ENCODE results near the gene ABTB1. TPM values are rescaled to one million over a fixed set of nuclear protein-coding genes. Genes with fewer than 3 reads are reported as not detected.
"Not testable (repeated sequence)": the region's sequence is repeated elsewhere in the genome, so short reads cannot be mapped to it uniquely, and the experiment has no call there.

ABTB1 gene
- polyA plus RNA-seq, 1 donor from 2014 or later = 2.0 TPM

DNA sequence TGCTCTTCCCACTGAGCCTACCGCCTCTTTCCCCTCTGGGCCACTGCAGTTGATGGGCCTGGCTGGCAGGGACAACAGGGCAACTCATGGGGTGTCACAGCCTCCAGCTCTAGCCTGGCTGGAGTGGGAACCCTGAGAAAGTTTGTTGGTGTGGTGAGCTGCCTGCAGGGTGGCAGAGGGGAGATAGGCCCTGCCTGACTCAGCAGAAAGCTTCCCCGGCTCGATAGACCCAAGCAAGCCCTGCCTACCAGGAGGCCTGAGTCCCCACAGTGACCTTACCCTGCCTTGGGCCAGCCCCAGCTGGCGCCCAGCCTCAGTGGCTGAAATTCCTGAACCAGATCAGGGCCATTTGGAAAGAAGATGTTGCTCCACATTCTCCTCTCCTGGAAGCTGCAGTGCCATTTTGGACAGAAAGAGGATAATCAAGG is 29.4 kb downstream of the ABTB1 start:
- H2AFZ ChIP-seq (ENCODE audit: low read depth, low read length) = no peak overlapping the region
- H3K9me3 ChIP-seq (ENCODE audit: low read length) = no peaks in the 10 kb centered on the region
- no peak overlapping the region for H3K9ac ChIP-seq (ENCODE audit: low read length)
- H3K9me2 ChIP-seq (ENCODE audit: insufficient read depth, low read length) = no peaks in the 10 kb centered on the region
- H4K20me1 ChIP-seq (ENCODE audit: insufficient read depth) = no peaks in the 10 kb centered on the region
- TF ChIP-seq EP300 (conservative IDR thresholded peaks at IDR 0.05; ENCODE audit: poor library complexity, severe bottlenecking) = no peak
- TF ChIP-seq EZH2 (IDR thresholded peaks at IDR 0.05; ENCODE audit: borderline replicate concordance, insufficient read depth, low read length, poor library complexity, severe bottlenecking) = no peak
- TF ChIP-seq RAD21 (conservative IDR thresholded peaks at IDR 0.05) = no peak
- TF ChIP-seq MXI1 (conservative IDR thresholded peaks at IDR 0.05; ENCODE audit: poor library complexity, severe bottlenecking) = no peak
- TF ChIP-seq TAF1 (IDR thresholded peaks at IDR 0.05; ENCODE audit: low read depth) = no peak
- TF ChIP-seq POLR2AphosphoS5 (IDR thresholded peaks at IDR 0.05) = no peak
- no peak for TF ChIP-seq REST (IDR thresholded peaks at IDR 0.05; ENCODE audit: borderline replicate concordance)
- TF ChIP-seq CTCF (IDR thresholded peaks at IDR 0.05; ENCODE audit: poor library complexity, severe bottlenecking) = no peak
- TF ChIP-seq SMC3 (conservative IDR thresholded peaks at IDR 0.05; ENCODE audit: poor library complexity) = no peak
- no peak overlapping the region for H3K4me3 ChIP-seq (ENCODE audit: low read length)
- H3K4me2 ChIP-seq (ENCODE audit: low read length) = no peak overlapping the region
- no peaks in the 10 kb centered on the region for H3K36me3 ChIP-seq (ENCODE audit: insufficient read depth, low read length)
- H3K79me2 ChIP-seq (replicated peaks; ENCODE audit: insufficient read depth, low read length) = no peaks in the 10 kb centered on the region
- H3K27me3 ChIP-seq (ENCODE audit: insufficient read depth, low read depth, low read length) = no peaks in the 10 kb centered on the region
- H3F3A ChIP-seq (ENCODE audit: insufficient read depth, low read length, poor library complexity, severe bottlenecking) = no peaks in the 10 kb centered on the region
- no peak overlapping the region for H3K27ac ChIP-seq (ENCODE audit: low read length)

DNA sequence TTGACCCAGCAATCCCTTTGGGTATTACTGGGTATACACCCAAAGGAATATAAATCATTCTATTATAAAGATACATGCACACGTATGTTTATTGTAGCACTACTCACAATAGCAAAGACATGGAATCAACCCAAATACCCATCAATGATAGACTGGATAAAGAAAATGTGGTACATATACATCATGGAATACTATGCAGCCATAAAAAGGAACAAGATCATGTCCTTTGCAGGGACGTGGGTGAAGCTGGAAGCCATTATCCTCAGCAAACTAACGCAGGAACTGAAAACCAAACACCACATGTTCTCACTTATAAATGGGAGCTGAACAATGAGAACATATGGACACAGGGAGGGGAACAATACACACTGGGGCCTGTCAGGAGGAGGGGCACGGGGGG is 32.1 kb downstream of the ABTB1 start:
- not testable (repeated sequence) for H3F3A ChIP-seq (ENCODE audit: insufficient read depth, low read length, poor library complexity, severe bottlenecking); H3K79me2 ChIP-seq (replicated peaks; ENCODE audit: insufficient read depth, low read length); H3K4me3 ChIP-seq (ENCODE audit: low read length); H3K9me2 ChIP-seq (ENCODE audit: insufficient read depth, low read length); H3K27me3 ChIP-seq (ENCODE audit: insufficient read depth, low read depth, low read length); H3K9me3 ChIP-seq (ENCODE audit: low read length); H3K4me2 ChIP-seq (ENCODE audit: low read length); H3K27ac ChIP-seq (ENCODE audit: low read length); H2AFZ ChIP-seq (ENCODE audit: low read depth, low read length); H4K20me1 ChIP-seq (ENCODE audit: insufficient read depth); H3K9ac ChIP-seq (ENCODE audit: low read length); H3K36me3 ChIP-seq (ENCODE audit: insufficient read depth, low read length)

DNA sequence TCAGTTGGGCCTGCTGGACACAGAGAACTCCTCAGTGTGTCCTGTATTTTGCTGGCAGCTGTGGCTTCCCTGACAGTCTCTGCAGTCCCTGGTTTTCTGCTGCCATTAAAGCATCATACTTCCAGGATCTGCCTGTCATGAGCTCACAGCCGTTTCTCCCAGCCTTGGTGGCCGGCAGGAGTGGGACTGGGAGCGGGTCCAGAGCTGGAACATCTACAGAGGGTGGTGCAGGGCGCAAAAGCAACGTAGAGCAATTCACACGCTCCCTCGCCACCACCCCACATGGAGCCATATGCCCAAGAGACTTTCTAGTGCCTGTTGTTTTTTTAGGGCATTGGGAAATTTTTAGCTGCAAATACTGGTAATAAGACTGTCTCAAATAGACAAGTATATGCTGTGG is 33.6 kb downstream of the ABTB1 start:
- TF ChIP-seq EP300 (conservative IDR thresholded peaks at IDR 0.05; ENCODE audit: poor library complexity, severe bottlenecking) (no peak), REST (IDR thresholded peaks at IDR 0.05; ENCODE audit: borderline replicate concordance) (no peak), MXI1 (conservative IDR thresholded peaks at IDR 0.05; ENCODE audit: poor library complexity, severe bottlenecking) (no peak), CTCF (IDR thresholded peaks at IDR 0.05; ENCODE audit: poor library complexity, severe bottlenecking) (no peak), RAD21 (conservative IDR thresholded peaks at IDR 0.05) (no peak), TAF1 (IDR thresholded peaks at IDR 0.05; ENCODE audit: low read depth) (no peak), SMC3 (conservative IDR thresholded peaks at IDR 0.05; ENCODE audit: poor library complexity) (no peak), EZH2 (IDR thresholded peaks at IDR 0.05; ENCODE audit: borderline replicate concordance, insufficient read depth, low read length, poor library complexity, severe bottlenecking) (no peak), POLR2AphosphoS5 (IDR thresholded peaks at IDR 0.05) (no peak)
- H3K4me3 ChIP-seq (ENCODE audit: low read length) = no peak overlapping the region
- H3K79me2 ChIP-seq (replicated peaks; ENCODE audit: insufficient read depth, low read length) = no peaks in the 10 kb centered on the region
- H3K36me3 ChIP-seq (ENCODE audit: insufficient read depth, low read length) = no peaks in the 10 kb centered on the region
- peak overlapping the region; percentile 12 for H3K9ac ChIP-seq (ENCODE audit: low read length)
- H3K27ac ChIP-seq (ENCODE audit: low read length) = peak overlapping the region; percentile 64
- H3F3A ChIP-seq (ENCODE audit: insufficient read depth, low read length, poor library complexity, severe bottlenecking) = no peaks in the 10 kb centered on the region
- no peaks in the 10 kb centered on the region for H3K27me3 ChIP-seq (ENCODE audit: insufficient read depth, low read depth, low read length)
- H3K4me2 ChIP-seq (ENCODE audit: low read length) = no peak overlapping the region
- no peaks in the 10 kb centered on the region for H4K20me1 ChIP-seq (ENCODE audit: insufficient read depth)
- H3K9me2 ChIP-seq (ENCODE audit: insufficient read depth, low read length) = no peaks in the 10 kb centered on the region
- no peak overlapping the region for H2AFZ ChIP-seq (ENCODE audit: low read depth, low read length)
- H3K9me3 ChIP-seq (ENCODE audit: low read length) = no peaks in the 10 kb centered on the region
